RWPE1 (cell line): ENCODE results near the gene SSH2.
A peak's percentile ranks its signal among the peaks of the same experiment; 100 is the strongest.

Experiments used
- CTCF ChIA-PET: fragments of 350-600 bp; sonication (Branson Sonifier 250); formaldehyde crosslinking; extraction: SDS; loops from one replicate; lab custom pipeline; 2021; lab: Yijun Ruan, JAX
- POLR2A ChIA-PET: fragments of 400-600 bp; formaldehyde crosslinking; extraction: SDS; loops from one replicate; lab custom pipeline; 2020; ENCODE audit warnings: antibody characterized with exemption; ENCODE audit not compliant: low non-redundant PET; lab: Yijun Ruan, JAX
- DNase-seq: peaks from one replicate; pipeline ENCODE4 v3.0.0; 2012; ENCODE audit warnings: low spot score
- H3K27ac ChIP-seq: fragments of 450-650 bp; 2 replicates; pipeline ENCODE4 v1.5.1; 2017
- CTCF ChIP-seq: fragments of 450-650 bp; conservative IDR thresholded peaks from 2 replicates; pipeline ENCODE4 v1.5.1; 2017; ENCODE audit warnings: low read depth, mild to moderate bottlenecking

The SSH2 gene

DNA sequence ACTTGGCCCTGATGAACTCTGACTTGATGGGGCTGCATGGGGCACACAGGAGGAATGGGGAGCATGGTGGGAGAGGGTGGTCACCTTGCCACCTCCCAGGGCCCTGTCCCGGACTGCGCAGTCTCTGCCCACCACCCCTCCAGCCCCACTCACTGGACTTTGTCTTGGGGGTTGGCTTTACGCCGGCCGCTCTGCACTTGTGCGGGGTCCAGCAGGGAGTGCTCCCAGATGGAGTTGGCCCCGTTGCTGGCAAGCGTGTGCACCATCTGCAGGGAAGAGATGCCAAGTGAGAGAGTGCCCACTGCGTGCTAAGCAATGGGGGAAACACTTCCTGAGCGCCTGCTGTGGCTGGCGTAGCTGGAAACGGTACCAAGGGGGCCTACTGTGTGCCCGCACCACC, 347.3 kb downstream of the SSH2 start:
- DNase-seq: no peak
- no peak for TF ChIP-seq CTCF
- H3K27ac ChIP-seq: peak overlapping the region; percentile 99
- ChIA-PET POLR2A (no interaction called here), CTCF (interaction anchor here (0.6 to 5.2 kb wide), 5 partner anchors 9 to 186 kb away, joined by 3 to 71 read pairs (median 3); partner anchors contain the start of gene ANKRD13B)

DNA sequence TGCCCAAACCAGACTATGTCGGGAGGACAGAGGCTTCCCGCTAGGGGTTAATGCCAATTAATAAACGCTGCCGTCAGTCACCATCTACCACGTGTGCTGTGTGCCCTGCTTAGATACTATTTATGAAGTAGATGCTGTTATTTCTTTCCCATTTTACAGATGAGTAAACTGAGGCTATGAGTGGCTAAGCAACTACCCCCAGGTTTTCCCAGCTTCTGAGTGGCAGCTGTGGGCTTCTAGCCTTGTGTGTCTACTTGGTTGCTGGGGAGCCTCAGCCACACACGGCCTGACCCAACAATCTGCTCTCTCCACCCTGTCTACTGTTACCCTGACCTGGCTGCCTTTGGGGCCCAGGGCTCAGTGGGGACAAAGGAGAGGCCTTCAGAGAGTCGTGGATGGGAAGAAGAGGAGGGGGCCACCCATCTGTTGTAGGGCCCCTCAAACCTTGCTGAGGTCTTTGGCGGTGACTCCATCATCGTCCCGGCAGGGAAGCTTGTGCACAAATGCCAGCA, 347.7 kb downstream of the SSH2 start:
- DNase-seq: no peak
- peak overlapping the region; percentile 99 for H3K27ac ChIP-seq
- ChIA-PET CTCF (interaction anchor here (0.6 to 5.2 kb wide), 9 partner anchors 9 to 349 kb away, joined by 3 to 71 read pairs (median 3); partner anchors contain the start of gene ANKRD13B), POLR2A (interaction anchor here (0.6 kb wide), 2 partner anchors 13 to 192 kb away, joined by 3 to 6 read pairs; partner anchors contain the start of gene TAOK1)
- TF ChIP-seq CTCF: no peak

GRCh38 chr17:29581583-29582253, 348.3 kb downstream of the SSH2 start:
- ChIA-PET POLR2A (interaction anchor here (0.6 kb wide), 2 partner anchors 13 to 191 kb away, joined by 3 to 6 read pairs; partner anchors contain the start of gene TAOK1), CTCF (interaction anchor here (0.6 to 5.2 kb wide), 9 partner anchors 10 to 436 kb away, joined by 3 to 71 read pairs (median 6); partner anchors contain the start of gene ANKRD13B)
- peak; percentile 86 for DNase-seq
- no peak for TF ChIP-seq CTCF
- peak overlapping the region; percentile 99 for H3K27ac ChIP-seq

- H3K27ac ChIP-seq: peak overlapping the region; percentile 99
- TF ChIP-seq CTCF: peak; percentile 89
- DNase-seq: peak; percentile 85
- ChIA-PET CTCF (interaction anchor here (0.6 to 5.2 kb wide), 12 partner anchors 9 to 245 kb away, joined by 3 to 71 read pairs (median 6); partner anchors contain the start of genes ANKRD13B and TP53I13), POLR2A (interaction anchor here (0.7 kb wide), 1 partner anchor 11 kb away, joined by 3 read pairs; no protein-coding TSS in a partner anchor)
Observed at GRCh38 chr17:29579866-29580771, 349.9 kb downstream of the SSH2 start.

- no peak for TF ChIP-seq CTCF
- no peak for DNase-seq
- H3K27ac ChIP-seq: peak overlapping the region; percentile 99
- CTCF ChIA-PET: interaction anchor here (1.0 to 5.2 kb wide), 3 partner anchors 13 to 39 kb away, joined by 3 to 71 read pairs (median 7); partner anchors contain the start of gene ANKRD13B
- POLR2A ChIA-PET: no interaction called here
Observed at GRCh38 chr17:29578626-29579485, 351.2 kb downstream of the SSH2 start.
